Inferior parietal cortex (tissue), 1 donor: Measurements from ENCODE around the gene CYP26B1.

Experiments used
- DNase-seq: peaks from one replicate; pipeline ENCODE4 v3.0.0-alpha.2; 2016; ENCODE audit errors: extremely low spot score

The CYP26B1 gene

GRCh38 chr2:72129681-72130340, 17.9 kb downstream of the CYP26B1 start:
- no peak for DNase-seq

GRCh38 chr2:72128843-72129227, 18.8 kb downstream of the CYP26B1 start:
- DNase-seq = no peak

GRCh38 chr2:72128059-72128842, 19.4 kb downstream of the CYP26B1 start:
- DNase-seq = no peak

- DNase-seq = no peak
Measured at GRCh38 chr2:72127401-72128058, 20.1 kb downstream of the CYP26B1 start.

GRCh38 chr2:72126186-72127100, 21.2 kb downstream of the CYP26B1 start:
- DNase-seq = no peak

- no peak for DNase-seq
Measured at GRCh38 chr2:72124376-72124775, 23.3 kb downstream of the CYP26B1 start.

GRCh38 chr2:72121153-72121552, 26.5 kb downstream of the CYP26B1 start:
- DNase-seq = no peak

GRCh38 chr2:72118951-72119350, 28.7 kb downstream of the CYP26B1 start:
- DNase-seq = no peak

GRCh38 chr2:72118386-72118785, 29.3 kb downstream of the CYP26B1 start:
- DNase-seq = no peak

GRCh38 chr2:72117718-72118117, 29.9 kb downstream of the CYP26B1 start:
- DNase-seq = no peak

GRCh38 chr2:72117029-72117428, 30.6 kb downstream of the CYP26B1 start:
- no peak for DNase-seq

- DNase-seq = no peak
Measured at GRCh38 chr2:72116081-72116533, 31.6 kb downstream of the CYP26B1 start.

GRCh38 chr2:72115110-72116080, 32.3 kb downstream of the CYP26B1 start:
- no peak for DNase-seq

GRCh38 chr2:72114693-72115051, 33.0 kb downstream of the CYP26B1 start:
- no peak for DNase-seq

GRCh38 chr2:72113847-72114692, 33.6 kb downstream of the CYP26B1 start:
- DNase-seq = no peak

GRCh38 chr2:72112981-72113846, 34.4 kb downstream of the CYP26B1 start:
- no peak for DNase-seq

- DNase-seq = no peak
Measured at GRCh38 chr2:72112401-72112800, 35.3 kb downstream of the CYP26B1 start.

- DNase-seq = no peak
Measured at GRCh38 chr2:72111061-72111460, 36.6 kb downstream of the CYP26B1 start.

GRCh38 chr2:72109904-72110303, 37.8 kb downstream of the CYP26B1 start:
- DNase-seq = no peak
